Neural cell (in vitro differentiated cells): ENCODE data around the gene TTC21A.

Experiments
- CTCF ChIP-seq: fragments of 450-650 bp; IDR thresholded peaks from 2 replicates; pipeline ENCODE4 v1.5.1; 2014; ENCODE audit warnings: antibody characterized with exemption, mild to moderate bottlenecking, moderate library complexity; ENCODE audit not compliant: poor library complexity, severe bottlenecking
- EP300 ChIP-seq: fragments of 450-650 bp; conservative IDR thresholded peaks from 2 replicates; pipeline ENCODE4 v1.6.1; 2014; ENCODE audit warnings: antibody characterized with exemption, mild to moderate bottlenecking, moderate library complexity; ENCODE audit not compliant: poor library complexity, severe bottlenecking
- EZH2 ChIP-seq: fragments of 200-600, 300-800 bp; shearing (Covaris generic), sonication (generic); IDR thresholded peaks from 2 replicates; pipeline ENCODE4 v1.6.1; 2014; ENCODE audit warnings: antibody characterized with exemption, low read length, borderline replicate concordance, mild to moderate bottlenecking; ENCODE audit not compliant: insufficient read depth, poor library complexity, severe bottlenecking
- RAD21 ChIP-seq: fragments of 450-650 bp; conservative IDR thresholded peaks from 2 replicates; pipeline ENCODE4 v1.6.1; 2014; ENCODE audit warnings: antibody characterized with exemption, mild to moderate bottlenecking, moderate library complexity

GRCh38 chr3:39100500-39100886 lies 7.0 kb upstream of the TTC21A start:
- TF ChIP-seq CTCF = no peak
- TF ChIP-seq EP300 = no peak
- TF ChIP-seq RAD21 = no peak
- no peak for TF ChIP-seq EZH2
